HL-60 (cell line): ENCODE measurements around the gene NEDD4L.

Experiments used
- CTCF ChIP-seq: IDR thresholded peaks from one replicate; pipeline ENCODE4 v1.5.1; 2011; ENCODE audit warnings: low read length, control low read depth, inconsistent platforms; ENCODE audit not compliant: insufficient read depth
- GABPA ChIP-seq: IDR thresholded peaks from 2 replicates; pipeline ENCODE4 v1.6.1; 2012; ENCODE audit warnings: low read depth
- POLR2AphosphoS5 ChIP-seq: IDR thresholded peaks from 2 replicates; pipeline ENCODE4 v1.6.1; 2012; ENCODE audit warnings: low read depth

DNA sequence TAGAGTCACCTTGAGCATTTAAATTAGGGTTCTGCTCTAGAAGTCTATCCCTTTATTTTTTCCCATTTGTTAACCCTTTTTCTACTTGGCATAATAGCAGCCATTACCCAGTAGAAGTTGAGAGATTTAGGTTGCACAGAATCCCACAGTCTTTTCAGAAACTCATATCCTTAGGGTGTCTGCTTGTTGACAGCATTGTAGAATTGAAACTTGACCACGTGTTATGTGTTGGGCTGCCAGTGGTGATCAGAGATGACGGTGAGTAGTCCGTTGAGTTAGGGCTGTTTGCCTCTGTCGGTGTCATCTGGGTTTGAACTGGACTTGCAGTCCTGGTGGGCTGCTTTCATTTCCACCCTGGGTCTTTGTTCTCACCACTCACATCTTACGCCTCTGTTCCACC, 114.4 kb downstream of the NEDD4L start:
- TF ChIP-seq CTCF (no peak), POLR2AphosphoS5 (no peak), GABPA (no peak)
